GM15510 (cell line): ENCODE measurements around the gene MAPK11.

Source experiments
- POLR2A ChIP-seq: IDR thresholded peaks from 3 replicates; pipeline ENCODE4 v1.6.1; 2011; ENCODE audit warnings: borderline replicate concordance; ENCODE audit not compliant: insufficient read length; ENCODE audit errors: extremely low read depth

Gene MAPK11

GRCh38 chr22:50310949-50311444 lies 40.8 kb upstream of the MAPK11 start:
- TF ChIP-seq POLR2A = no peak

- TF ChIP-seq POLR2A = no peak
Measured at GRCh38 chr22:50310031-50310722, 40.0 kb upstream of the MAPK11 start.

- no peak for TF ChIP-seq POLR2A
Measured at GRCh38 chr22:50309601-50309991, 39.4 kb upstream of the MAPK11 start.

GRCh38 chr22:50308986-50309600 lies 38.9 kb upstream of the MAPK11 start:
- no peak for TF ChIP-seq POLR2A

GRCh38 chr22:50308597-50308935 lies 38.4 kb upstream of the MAPK11 start:
- TF ChIP-seq POLR2A = no peak

- TF ChIP-seq POLR2A = no peak
Measured at GRCh38 chr22:50307890-50308596, 37.9 kb upstream of the MAPK11 start.

GRCh38 chr22:50306753-50307749 lies 36.9 kb upstream of the MAPK11 start, which contains the start of gene PLXNB2:
Gene PLXNB2 (minus strand): TSS chr22:50307646. CDS start chr22:50290584, 17,062 bp downstream.
- TF ChIP-seq POLR2A = peak; percentile 63

GRCh38 chr22:50305923-50306566 lies 35.9 kb upstream of the MAPK11 start:
- peak; percentile 31 for TF ChIP-seq POLR2A

- TF ChIP-seq POLR2A = no peak
Measured at GRCh38 chr22:50305393-50305922, 35.3 kb upstream of the MAPK11 start.

- no peak for TF ChIP-seq POLR2A
Measured at GRCh38 chr22:50304528-50305392, 34.6 kb upstream of the MAPK11 start.

GRCh38 chr22:50303848-50304527 lies 33.8 kb upstream of the MAPK11 start:
- TF ChIP-seq POLR2A = no peak

- TF ChIP-seq POLR2A = no peak
Measured at GRCh38 chr22:50303515-50303847, 33.3 kb upstream of the MAPK11 start.
